C4-2B (cell line): ENCODE data around the gene CDT1.
"Not testable (repeated sequence)": the region's sequence is repeated elsewhere in the genome, so short reads cannot be mapped to it uniquely, and the experiment has no call there.

ENCODE experiments used
- CTCF ChIP-seq: fragments of 450-650 bp; conservative IDR thresholded peaks from 2 replicates; pipeline ENCODE4 v1.5.1; 2017; ENCODE audit warnings: mild to moderate bottlenecking
- ZFX ChIP-seq: fragments of 450-650 bp; IDR thresholded peaks from 2 replicates; pipeline ENCODE4 v1.6.1; 2017

- TF ChIP-seq CTCF, ZFX: not testable (repeated sequence)
Measured at GRCh38 chr16:88788749-88789148, 14.8 kb upstream of the CDT1 start.
